GM10266 (cell line): ENCODE results near the gene SNTG2.
"Not testable (repeated sequence)": the region's sequence is repeated elsewhere in the genome, so short reads cannot be mapped to it uniquely, and the experiment has no call there.

Experiments used
- DNase-seq: peaks from one replicate; pipeline ENCODE4 v3.0.0; 2012; ENCODE audit errors: extremely low spot score
- CTCF ChIP-seq: IDR thresholded peaks from 2 replicates; pipeline ENCODE4 v1.5.1; 2012; ENCODE audit warnings: mild to moderate bottlenecking, low read depth; ENCODE audit not compliant: control insufficient read depth, insufficient read depth; ENCODE audit errors: missing control alignments

Gene SNTG2

GRCh38 chr2:1091895-1092585 is 141.4 kb downstream of the SNTG2 start:
- DNase-seq: no peak
- no peak for TF ChIP-seq CTCF

GRCh38 chr2:1093668-1094067 is 143.0 kb downstream of the SNTG2 start:
- DNase-seq: not testable (repeated sequence)

GRCh38 chr2:1097101-1097500 is 146.5 kb downstream of the SNTG2 start:
- TF ChIP-seq CTCF: no peak
- no peak for DNase-seq

- no peak for TF ChIP-seq CTCF
- no peak for DNase-seq
These were observed 148.8 kb downstream of the SNTG2 start for GRCh38 chr2:1099418-1099817.

- DNase-seq: no peak
These were observed 150.5 kb downstream of the SNTG2 start for GRCh38 chr2:1101011-1101782.

GRCh38 chr2:1101982-1102590 is 151.4 kb downstream of the SNTG2 start:
- TF ChIP-seq CTCF: no peak
- no peak for DNase-seq

More at GRCh38 chr2:1101011-1101782, 150.5 kb downstream of the SNTG2 start:
- TF ChIP-seq CTCF: no peak

- no peak for DNase-seq
- TF ChIP-seq CTCF: no peak
These were observed 153.7 kb downstream of the SNTG2 start for GRCh38 chr2:1104364-1104763.

- DNase-seq: not testable (repeated sequence)
These were observed 155.7 kb downstream of the SNTG2 start for GRCh38 chr2:1106344-1106743.
